Fibroblast of the aortic adventitia (primary cell): ENCODE results near the gene ADARB2. TPM values are rescaled to one million over a fixed set of nuclear protein-coding genes. Genes with fewer than 3 reads are reported as not detected.

Experiments
- DNase-seq: peaks from one replicate; pipeline ENCODE4 v3.0.0-alpha.2; 2010; ENCODE audit warnings: low read depth
- H3K4me3 ChIP-seq: 2 replicates; pipeline ENCODE4 v1.5.1; 2011; ENCODE audit warnings: low read depth, mild to moderate bottlenecking, control low read depth, low read length, moderate library complexity
- total RNA-seq: library from RNA; depleted of rRNA; stranded (reverse); fragments of >200 nt; gene quantifications from 2 replicates; pipeline ENCODE4 v1.2.3, GENCODE V29; 2012; ENCODE audit warnings: low replicate concordance
- TF ChIP-seq, protein P1 (sequence below): IDR thresholded peaks from 2 replicates; pipeline ENCODE4 v1.5.1; 2011; ENCODE audit warnings: mild to moderate bottlenecking, low read length, control low read depth, inconsistent platforms; ENCODE audit not compliant: insufficient read depth

Gene ADARB2
- total RNA-seq, 1 donor: not detected

DNA sequence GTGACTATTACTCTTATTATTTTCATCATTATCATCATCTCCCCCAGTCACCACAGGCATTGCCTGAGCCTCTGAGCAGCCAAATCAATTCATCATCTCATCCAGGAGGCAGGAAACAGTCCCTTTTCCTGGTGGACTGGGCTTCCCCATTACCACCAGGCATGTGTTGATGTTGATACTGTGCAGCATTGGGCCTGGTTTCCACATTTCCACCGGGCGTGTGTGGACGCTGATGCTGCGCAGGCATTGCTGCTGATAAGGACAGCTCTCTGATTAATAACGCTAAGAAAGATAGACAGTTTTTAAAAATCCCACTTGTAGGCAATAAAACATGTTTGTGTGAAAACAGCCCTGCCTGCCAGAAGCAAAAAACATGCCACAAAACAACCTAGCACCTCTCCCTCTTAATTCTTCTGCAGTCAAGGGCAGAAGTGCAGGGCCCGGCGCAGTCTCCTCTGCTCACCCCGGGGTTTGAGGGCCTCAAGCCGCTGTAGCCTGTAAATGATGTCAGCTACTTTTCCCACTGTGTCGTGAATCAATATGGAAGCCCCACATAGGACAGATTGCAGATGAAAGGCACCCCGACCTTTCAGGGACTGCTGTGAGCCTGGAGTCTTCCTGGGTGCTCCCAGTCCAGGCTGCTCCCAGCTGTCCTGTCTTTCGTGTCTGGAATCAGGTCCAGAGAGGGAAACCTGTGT lies 465.1 kb downstream of the ADARB2 start:
- TF ChIP-seq, protein P1, sequence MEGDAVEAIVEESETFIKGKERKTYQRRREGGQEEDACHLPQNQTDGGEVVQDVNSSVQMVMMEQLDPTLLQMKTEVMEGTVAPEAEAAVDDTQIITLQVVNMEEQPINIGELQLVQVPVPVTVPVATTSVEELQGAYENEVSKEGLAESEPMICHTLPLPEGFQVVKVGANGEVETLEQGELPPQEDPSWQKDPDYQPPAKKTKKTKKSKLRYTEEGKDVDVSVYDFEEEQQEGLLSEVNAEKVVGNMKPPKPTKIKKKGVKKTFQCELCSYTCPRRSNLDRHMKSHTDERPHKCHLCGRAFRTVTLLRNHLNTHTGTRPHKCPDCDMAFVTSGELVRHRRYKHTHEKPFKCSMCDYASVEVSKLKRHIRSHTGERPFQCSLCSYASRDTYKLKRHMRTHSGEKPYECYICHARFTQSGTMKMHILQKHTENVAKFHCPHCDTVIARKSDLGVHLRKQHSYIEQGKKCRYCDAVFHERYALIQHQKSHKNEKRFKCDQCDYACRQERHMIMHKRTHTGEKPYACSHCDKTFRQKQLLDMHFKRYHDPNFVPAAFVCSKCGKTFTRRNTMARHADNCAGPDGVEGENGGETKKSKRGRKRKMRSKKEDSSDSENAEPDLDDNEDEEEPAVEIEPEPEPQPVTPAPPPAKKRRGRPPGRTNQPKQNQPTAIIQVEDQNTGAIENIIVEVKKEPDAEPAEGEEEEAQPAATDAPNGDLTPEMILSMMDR: no peak
- H3K4me3 ChIP-seq: no peak overlapping the region
- DNase-seq: no peak

DNA sequence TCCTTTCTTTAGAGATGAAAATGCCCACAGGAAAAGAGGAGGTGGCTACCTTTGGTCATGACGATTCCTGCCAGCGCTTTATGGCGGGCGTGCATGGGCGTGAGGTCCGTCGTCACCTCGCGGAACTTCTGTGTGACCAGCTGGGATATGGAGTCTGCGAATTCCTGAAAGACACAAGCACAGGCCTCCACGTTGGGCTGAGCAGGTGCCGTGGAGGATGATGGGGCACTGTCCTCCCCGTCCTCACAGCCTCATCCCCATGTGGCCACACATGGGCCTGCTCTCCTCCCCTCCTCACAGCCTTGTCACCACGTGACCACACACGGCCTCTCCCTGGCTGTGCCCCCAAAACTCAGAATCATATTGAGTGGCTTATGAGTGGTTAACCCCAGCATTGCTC lies 466.4 kb downstream of the ADARB2 start:
- H3K4me3 ChIP-seq: no peak overlapping the region
- TF ChIP-seq, protein P1: no peak
- no peak for DNase-seq

DNA sequence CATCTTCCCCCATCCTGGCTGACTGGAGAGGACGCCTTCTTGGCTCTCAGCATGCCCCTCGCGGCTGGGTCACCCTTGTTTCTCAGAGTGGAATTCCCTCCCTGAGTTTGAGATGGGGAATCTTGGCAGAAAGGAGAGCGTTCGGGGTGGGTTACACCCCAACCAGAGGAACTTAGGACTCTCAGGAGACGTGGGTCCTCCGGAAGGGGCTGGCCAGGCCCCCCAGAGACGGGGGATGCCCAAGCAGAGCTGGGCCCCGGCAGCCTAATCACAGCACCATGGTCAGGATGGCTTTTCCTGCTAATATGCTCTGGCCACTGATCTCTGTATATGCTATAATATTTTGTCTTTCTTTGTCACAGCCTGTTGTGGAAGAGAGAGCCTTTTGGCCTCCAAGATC lies 466.8 kb downstream of the ADARB2 start:
- TF ChIP-seq, protein P1: no peak
- no peak for DNase-seq
- H3K4me3 ChIP-seq: no peak overlapping the region

DNA sequence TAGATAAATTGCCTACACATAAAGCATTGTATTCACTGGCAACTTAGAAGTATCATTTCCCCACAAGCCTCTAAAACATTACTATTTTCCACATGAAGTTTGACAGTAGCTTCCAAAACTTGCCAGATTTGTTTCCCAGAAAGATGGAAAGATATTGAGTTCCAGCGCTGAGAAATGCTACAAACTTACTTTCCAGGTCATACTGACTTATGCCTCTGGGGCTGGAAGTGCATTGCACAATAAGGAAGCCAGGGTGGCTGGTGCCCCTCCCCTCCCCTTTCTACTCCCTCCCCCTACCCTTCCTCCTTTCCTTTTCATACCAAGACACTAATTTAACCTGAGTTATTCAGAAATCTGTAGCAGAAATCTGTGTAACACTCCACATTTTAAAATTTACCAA lies 468.5 kb downstream of the ADARB2 start:
- TF ChIP-seq, protein P1: no peak
- DNase-seq: no peak
- no peak overlapping the region for H3K4me3 ChIP-seq

DNA sequence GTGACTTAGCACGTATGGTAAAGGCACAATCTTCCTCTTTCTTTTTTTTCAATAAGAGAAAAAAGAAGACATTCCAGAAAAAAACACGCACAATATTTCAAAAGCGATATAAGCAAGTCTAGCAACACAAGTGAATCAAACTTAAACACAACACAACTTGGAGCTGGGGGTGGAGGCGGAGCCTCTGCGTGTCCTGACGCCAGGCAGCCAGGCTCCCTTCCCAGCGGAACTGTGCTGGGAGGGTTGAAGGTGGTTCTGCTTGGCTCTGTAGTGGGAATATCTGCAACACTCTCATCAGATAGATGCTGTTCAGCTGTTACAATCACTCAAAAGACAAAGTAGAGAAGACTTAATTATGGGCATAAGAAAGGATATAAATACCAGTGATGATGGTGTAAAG lies 469.8 kb downstream of the ADARB2 start:
- DNase-seq: no peak
- TF ChIP-seq, protein P1: no peak
- no peak overlapping the region for H3K4me3 ChIP-seq

DNA sequence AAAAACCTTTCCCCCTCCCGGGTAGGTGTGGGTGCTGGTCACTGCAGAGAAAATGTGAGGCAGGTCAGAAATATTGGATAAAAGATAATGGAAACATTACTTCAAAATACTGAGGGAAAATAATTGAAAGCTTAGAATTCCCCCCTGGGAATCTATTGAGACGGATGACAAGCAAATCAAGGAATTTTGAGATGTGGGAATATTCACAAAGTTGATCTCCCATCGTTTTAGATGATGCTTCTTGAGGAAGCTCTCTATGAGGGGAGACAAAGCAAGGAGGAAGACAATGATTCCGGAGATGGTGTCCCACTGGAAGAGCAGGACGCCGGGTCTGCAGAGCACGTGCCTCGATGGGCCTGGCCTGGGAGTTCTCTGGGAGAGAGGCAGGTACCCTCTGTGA lies 470.2 kb downstream of the ADARB2 start:
- no peak for DNase-seq
- H3K4me3 ChIP-seq: no peak overlapping the region
- TF ChIP-seq, protein P1: no peak
